Stimulated activated CD4-positive, alpha-beta T cell treated with anti-CD3 and anti-CD28 coated beads, Interleukin-4, amount 100 ng/mL, for 24 hours (primary cell): ENCODE data around the gene TFCP2L1.

Experiments
- DNase-seq: peaks from one replicate; pipeline ENCODE4 v3.0.0-alpha.2; 2020

The TFCP2L1 gene

DNA sequence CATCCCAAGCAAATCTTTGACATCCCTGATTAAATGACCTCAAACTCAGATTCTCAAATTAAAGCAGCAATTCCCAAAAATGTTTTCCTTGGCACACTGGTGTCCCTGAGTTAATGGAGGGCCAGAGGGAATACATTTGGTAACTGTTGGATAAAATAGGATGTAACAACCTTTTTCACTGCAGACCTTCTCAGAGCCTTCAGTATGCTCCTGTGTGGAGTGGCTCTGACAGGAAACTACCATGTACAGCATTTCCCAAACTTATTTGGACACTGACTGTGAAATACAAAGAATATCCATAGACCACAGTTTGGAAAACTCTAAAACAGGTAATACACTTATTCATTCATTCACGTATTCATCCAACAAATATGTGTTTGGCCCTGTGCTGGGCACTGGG is 91.8 kb downstream of the TFCP2L1 start:
- DNase-seq, result no peak

DNA sequence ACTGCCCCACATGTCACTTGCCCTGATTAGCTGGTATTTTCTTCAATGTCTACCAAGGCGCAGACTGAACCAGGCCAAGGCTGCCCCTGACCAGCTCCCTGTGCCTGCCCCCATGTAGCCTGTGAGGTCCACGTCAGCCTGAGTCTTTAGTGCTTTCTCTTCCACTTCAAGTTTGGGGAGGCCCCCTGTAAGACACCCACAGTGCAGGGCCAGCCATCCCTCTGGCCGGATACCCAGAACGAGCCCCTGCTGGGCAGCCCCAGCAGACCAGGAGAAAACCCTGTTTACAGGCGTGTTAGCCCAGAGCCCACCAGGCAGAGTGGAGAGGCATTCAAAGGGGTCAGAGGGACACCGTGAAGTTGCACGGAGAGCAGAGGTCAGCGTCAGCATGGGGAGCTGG is 92.4 kb downstream of the TFCP2L1 start:
- no peak for DNase-seq

DNA sequence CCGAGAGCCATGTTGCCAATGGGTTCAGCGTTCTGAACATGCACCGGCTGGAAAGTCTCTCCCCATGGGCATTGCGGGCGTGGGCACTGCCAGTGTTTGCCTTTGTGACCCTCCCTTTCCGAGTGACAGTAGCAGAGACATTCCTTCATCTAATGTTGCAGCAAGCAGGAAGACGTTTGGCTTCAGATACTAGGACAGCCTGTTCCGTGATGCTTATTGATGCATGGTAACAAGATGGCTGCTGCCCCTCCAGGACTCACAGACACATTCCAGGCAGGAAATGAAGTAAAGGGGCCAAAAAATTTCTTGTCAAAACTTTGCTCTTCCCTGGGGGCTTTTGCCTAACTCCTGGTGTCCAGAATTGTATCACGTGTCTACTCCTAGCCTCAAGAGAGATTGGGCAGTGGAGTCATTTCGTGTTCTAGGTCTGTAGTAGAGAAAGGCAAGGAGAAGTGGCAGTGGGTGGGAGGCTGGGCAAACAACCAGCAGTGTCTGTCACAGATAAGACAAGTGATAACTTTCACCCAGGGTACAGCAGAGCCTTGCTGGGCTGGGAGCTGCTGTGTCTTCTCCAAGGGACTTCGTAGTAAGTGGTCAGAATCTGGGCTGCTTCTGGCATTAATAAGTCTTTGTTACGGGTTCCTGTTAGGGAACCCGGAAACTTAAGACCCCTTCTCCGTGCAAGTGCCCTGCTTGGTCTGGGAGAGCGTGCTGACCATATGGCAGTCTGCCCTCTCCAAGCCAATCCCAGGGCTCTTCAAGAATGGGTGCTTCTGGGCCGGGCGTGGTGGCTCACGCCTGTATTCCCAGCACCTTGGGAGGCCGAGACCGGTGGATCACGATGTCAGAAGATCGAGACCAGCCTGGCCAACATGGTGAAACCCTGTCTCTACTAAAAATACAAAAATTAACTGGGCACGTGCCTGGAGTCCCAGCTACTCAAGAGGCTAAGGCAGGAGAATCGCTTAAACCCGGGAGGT is 93.5 kb downstream of the TFCP2L1 start:
- no peak for DNase-seq

DNA sequence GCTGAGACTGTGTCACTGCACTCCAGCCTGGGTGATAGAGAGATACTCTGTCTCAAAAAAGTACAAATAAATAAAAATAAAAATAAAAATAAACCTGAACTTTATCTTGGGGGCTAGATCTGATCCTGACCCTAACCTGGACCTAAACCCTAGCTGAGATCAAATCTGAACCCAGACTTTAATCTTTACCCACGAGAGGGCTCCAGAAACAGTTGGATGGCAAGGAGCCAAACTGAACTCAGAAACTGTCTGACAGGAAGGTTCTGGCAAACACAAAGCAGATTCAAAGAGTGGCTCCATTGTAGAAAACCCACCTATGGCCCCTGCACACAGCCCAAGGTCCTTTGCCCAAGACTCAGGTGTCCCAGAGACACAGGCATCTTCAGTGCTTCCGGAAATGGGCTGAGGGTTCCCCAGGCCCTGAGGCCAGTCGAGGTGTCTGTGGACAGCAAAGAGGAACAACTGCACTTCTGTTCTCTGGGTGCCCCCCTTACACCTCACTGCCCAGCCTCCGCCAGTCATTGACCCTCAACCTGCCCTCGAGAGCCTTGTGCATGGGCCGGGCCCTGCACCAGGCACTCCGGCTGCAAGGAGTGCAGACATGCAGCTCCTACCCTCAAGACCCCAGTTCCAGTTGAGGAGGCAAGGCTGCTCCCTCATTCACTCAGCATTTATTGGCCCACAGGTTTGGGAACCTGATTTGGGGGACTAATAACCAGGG is 95.2 kb downstream of the TFCP2L1 start:
- DNase-seq, result no peak

DNA sequence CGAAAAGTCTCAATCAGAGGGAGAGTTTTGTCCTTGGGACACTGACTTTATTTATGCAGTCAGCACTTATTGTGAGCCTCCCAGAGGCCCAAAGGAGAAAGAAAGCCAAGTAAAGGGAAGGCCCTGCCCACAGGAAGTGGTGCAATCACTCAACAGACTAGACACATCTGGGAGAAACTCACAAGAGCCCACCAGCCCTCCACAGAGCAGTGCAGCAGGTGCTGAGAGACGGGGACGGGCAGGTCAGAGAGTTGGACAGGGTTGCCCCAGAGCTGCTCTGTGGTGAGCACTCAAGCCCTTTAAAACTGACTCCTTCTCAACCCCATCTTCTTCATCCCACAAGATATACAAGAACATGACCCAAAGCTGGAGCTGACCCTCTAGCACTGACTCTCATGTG is 96.0 kb downstream of the TFCP2L1 start:
- DNase-seq, result no peak

DNA sequence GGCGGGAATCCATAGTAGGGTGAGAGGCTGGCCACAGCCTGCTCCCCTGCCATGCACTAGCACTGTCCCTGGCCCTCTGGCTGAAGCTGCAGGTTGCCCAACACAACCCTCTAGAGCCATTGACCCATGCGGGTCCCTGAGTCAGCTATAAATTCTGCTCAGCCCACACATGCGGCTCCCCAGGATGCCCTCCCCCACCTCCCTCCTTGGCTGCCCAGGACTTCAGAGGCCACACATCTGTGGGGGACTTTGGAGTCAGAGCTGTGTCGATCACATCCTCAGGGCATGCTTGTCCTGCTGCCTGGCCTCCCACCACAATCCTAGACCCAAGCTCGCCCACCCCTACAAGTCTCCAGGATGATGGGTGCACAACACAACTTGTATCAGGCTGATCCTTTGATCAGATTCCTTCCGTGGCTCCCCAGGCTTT is 97.0 kb downstream of the TFCP2L1 start:
- no peak for DNase-seq

DNA sequence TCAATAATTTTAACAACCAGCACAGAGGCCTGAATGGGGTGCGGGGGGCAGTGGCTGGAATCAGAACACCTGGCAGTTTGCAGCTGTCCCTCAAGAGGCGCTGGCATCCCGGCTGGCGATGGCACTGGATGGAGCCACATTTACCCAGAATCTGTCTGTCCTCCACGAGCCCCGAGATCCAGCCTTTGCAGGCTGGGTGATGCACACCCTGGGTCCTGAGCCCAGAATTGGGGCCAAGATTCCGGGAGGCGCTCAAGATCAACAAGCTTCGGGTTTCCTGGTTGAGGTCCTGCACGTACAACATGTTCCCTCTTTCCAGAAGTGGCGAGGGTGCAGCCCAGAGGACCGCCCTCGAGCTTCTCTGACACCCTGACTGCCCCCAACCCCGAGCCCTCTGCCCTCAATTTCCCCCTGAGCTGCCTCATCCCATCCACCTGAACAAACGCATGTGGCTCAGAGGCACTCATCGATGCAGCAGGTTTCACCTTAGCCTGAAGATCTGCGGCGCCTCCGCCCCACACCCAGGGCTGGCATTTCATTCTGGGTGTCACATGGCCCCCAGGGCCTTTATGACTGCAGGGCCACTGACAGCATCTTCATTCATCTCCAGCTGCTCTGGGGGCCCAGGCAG is 97.5 kb downstream of the TFCP2L1 start:
- no peak for DNase-seq

DNA sequence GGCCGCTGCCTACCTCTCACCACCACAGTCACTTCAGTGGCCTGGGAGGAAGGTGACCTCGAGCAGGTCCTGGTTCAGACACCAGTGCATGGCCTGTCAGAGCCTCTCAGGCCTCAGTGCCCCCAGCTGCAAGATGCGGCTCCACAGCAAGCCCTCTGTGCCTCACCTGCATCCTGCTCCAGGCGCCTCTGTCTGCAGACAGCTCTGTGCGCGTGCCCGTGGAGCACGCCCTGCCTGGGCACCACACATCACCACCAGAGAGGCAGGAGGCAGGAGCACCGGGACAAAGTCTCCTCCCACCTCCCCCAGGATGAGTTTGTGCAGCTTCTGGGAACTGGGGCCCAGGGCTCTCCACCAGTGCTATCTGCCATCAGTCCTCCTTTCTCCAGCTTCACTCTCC is 98.7 kb downstream of the TFCP2L1 start:
- DNase-seq, result no peak

DNA sequence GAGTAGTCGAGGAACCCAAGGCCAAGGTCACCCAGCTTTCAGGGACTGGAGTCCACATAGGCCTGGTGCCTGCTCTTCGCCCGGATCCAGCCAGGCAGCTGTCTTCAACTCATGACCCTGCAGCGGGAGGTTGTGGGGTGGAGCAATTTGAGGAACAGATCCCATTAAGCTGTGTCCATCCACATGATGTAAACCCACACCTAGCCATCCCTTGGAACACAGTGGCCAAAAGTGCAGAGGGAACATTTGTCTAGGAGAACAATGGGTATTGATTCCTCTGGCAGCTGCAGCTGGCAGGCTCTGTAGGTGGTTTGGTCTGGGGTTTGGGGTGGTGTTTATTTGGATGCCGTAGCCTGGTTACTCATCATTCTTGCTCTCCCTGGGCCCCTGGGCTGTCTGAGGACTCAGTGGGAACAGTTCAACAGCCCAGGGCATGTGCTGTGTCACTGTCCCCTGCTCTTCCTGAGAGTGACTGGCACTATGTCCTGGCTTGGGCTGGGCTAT is 99.4 kb downstream of the TFCP2L1 start:
- DNase-seq, result no peak

DNA sequence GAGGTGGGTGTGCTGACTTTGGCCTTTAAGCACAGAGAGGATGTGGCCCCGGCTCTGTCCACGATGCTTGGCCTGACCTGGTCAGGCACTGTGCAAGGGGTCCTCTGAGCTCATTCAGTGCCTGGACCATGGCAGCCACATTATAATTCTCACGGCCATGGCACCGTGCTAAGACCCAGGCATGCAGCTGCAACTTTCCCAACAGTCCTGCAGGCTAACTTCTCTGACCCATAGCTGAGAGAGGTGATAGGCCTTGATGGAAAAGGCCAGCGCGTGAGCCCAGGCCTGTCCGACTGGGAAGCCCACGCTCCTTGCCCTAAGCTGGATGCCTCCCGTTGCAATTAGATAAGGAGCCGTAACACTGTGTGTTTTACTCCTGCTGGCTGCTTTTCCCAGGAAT is 99.9 kb downstream of the TFCP2L1 start:
- no peak for DNase-seq

DNA sequence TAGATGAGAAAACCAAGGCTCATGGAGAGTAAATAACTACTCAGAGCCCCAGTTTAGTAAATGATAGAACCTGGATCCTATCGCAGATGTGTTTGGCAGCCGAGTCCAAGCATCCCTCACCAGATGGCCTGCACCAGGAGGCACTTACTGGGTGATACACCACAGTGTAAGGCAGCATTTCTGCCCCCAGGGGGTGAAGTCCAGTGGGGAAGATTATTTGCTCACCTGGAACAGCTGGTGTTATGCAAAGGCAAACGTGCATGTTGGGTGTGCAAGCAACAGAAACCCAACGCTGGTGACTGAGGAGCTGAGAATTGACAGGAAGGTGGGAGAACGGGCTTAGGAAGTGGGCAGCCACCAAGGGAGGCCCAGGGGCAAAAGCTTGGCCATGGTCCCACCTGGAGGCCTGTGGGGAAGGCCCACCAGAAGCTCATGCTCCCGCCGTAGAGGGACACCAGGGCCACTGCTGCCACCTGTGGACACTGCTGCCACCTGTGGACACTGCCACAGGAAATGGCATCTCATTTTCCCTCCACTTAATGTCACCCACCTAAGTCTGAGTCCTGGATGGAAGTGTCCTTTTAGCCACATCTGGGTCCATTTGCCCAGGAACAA is 100.6 kb downstream of the TFCP2L1 start:
- no peak for DNase-seq

DNA sequence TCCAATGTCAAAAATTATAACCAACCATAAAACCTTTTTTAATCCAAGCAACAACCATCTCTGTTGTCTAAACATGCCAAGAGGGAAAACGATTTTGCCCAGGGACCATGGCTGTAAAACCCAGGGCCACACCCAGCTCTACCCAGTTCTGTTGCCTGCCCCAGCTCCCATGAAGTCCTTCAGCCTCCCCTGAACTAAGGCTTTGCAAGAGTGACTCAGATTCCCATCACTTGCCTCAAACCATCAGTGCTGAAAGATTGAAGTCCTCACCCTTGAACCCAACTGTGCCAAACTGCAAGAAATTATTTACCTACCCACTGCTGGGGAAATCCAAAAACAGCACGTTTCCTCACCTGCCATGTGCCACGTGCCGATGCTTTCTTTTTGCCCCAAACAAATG is 102.5 kb downstream of the TFCP2L1 start:
- no peak for DNase-seq

DNA sequence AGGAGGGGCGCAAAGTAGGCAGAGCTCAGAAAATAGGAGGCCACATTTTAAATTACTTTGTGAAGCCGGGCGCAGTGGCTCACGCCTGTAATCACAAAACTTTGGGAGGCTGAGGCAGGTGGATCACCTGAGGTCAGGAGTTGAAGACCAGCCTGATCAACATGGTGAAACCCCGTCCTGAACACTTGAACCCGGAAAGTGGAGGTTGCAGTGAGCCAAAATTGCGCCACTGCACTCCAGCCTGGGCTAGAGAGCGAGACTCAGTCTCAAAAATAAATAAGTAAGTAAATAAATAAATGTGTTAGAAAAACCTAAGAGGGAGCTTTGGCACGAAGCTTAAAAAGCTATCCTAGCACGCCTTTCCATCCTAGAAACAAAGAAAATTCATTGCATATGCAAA is 105.5 kb downstream of the TFCP2L1 start:
- DNase-seq, result no peak

DNA sequence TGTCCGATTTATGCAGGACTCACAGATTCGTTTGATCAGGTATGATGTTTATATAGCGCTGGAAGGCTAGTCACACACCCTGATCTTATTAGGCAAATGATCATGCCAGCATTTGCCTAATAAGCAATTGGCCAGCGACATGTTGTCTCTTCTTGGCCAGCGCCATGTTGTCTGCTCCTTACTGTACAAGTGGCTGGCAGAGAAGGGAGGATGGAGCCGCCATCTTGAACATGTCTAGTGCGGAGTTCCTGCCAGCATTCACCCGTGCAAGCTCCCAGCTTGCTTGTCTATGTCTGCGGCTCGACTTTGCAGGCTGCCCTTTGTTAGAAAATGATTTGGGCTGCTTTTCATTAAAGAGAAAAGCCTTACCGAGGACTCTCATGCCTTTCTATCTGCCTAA is 106.3 kb downstream of the TFCP2L1 start:
- no peak for DNase-seq

DNA sequence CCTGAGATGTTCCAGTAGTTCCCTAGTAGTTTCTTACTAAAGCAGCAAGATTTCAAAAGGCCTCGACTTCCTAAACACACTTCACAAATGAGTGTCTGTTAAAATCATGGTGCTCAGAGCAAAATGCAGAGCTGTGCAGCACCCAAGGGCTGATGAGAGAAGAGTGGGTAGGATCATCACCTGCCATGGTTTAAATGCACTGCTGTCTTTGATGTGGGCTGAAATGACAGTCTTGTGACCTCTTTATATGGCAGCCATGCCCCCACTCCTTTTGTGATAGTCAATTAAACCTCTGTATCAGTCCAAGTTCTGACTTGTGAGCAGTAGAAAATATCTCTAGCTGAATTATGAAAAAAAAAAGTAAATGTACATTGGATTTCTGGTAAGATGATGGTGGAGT is 107.1 kb downstream of the TFCP2L1 start:
- DNase-seq, result no peak

DNA sequence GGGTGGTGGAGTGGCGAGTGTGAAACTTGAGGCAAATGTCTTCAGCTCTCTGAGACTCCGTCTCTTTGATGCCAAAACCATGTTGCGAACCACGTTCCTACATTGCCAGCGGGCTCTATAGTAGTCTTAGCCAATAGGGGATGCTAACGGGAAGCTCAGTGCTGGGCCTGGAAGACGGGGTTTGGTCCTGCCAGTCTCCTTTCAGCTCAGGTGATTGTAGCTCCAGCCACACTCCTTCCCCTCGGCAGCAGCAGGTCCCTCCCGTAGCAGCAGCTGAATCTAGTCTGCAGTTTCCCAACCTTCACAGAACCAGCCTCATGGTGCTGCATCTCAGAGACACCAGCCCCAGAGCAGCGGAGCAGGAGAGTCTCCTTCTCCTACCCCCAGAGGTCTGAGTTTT is 109.7 kb downstream of the TFCP2L1 start:
- no peak for DNase-seq

DNA sequence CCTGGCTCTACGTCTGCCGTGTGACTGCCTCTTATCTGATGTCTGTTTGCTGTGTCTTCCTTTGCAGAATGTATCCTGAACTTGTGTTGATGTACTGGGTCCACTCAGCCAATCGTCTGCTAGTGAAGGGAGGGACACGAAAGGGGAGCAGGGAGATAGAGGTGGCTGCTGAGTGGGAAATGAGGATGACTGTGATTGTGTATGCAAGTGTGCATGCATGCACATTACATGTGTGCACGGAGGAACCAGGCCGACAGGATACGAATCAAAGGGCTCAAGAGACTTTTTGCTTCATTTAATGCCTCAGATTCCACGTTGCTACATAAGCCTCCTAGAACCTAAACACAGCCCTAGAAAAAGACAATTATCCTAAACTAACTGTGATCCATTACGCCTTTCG is 111.2 kb downstream of the TFCP2L1 start:
- no peak for DNase-seq

DNA sequence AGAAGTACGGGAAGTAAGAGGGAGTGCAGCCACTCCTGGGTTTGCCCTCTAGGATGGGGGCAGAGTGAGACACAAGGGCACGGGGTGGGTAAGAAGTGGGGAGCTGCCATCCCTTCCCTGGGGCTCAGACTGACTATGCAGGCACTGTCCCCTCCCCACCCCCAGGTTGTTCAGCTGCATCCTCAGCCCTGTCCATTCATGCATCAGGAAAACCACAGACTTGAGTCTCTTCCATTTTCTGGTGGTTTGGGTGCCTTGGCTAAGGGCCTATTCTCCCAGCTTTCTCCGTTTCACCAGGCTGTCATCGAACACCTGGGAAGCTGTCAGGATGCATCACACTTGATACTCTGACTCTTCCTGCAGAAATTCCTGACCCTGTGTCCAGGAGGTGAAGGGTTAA is 111.9 kb downstream of the TFCP2L1 start:
- DNase-seq, result no peak

DNA sequence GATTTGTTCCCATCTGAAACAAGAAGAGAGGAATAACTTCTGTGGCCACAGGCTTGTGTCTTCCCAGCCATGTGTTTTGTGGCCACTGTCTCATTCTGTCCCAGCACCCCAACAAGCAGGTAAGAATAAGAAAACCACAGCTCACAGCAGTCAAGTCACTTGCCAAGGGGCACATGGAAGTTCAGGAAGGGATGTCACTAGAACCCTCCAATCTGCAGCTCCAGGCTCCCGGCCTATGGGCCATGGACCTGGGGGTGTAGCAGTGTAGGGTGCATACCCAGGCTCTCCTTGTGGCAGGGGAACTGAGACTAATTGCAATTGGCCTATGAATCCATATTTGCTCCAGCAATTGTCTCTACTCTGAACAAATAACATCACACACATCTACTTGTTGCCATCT is 112.5 kb downstream of the TFCP2L1 start:
- DNase-seq, result no peak

DNA sequence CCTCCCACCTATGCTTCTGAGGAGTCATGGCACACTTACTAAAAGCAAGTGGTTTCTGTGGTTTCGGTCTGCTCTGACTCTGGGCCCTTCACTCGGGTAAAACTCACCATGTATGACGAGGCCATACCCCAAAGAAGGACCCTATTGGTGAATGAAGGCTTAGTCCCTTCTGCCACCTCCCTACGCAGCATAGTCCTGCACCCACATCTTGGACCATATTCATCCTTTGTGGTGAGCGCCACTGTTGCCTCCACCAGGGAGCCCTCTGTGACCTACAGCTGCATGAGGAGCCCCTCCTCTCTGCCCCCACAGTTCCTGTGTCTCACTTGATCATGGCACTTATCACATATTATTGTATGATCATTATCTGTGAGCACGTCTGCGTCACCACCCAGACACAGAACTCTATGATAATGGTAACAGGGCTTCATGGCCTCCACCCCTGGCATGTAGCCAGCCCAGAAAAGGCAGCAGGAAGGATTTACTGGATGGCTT is 113.3 kb downstream of the TFCP2L1 start:
- no peak for DNase-seq

DNA sequence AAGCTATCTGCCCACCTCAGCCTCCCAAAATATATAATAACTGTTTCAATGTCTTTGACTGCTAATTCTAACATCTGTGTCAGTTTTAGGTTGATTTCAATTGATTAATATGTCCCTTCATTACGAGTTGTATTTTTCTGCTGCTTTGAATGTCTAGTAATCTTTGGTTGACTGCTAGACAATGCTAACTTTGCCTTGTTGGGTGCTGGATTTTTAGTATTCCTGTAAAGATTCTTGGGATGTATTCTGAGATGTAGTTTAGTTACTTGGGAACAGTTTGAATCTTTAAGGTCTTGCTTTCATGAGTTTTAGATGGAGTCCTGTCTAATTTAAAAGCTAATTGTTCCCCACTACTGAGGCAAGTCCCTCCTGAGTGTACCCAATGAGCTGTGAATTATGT is 114.4 kb downstream of the TFCP2L1 start:
- DNase-seq, result no peak

DNA sequence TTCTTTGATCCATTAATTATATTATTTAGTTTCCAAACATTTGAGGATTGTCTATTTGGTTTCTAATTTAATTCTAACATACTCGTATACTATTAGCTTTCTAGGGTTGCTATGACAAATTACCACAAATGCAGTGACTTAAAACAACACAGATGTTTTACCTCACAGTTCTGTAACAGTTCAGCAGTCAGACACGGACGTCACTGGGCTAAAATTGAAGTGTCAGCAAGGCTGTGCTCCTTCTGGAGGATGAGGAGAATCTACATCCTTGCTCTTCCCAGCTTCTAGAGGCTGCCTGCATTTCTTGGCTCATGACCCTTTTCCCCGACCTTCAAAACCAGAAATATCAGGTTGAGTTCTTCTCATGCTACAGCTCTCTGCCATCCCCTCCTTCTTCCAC is 117.6 kb downstream of the TFCP2L1 start:
- DNase-seq, result no peak
